VCaP (cell line): ENCODE data around the gene EMILIN3.

Experiments used
- H3K27ac ChIP-seq: fragments of 450-650 bp; 2 replicates; pipeline ENCODE4 v1.5.1; 2017
- CTCF ChIP-seq: fragments of 450-650 bp; conservative IDR thresholded peaks from 2 replicates; pipeline ENCODE4 v1.5.1; 2017; ENCODE audit warnings: mild to moderate bottlenecking, moderate library complexity

Gene EMILIN3

GRCh38 chr20:41379551-41379950, 12.9 kb upstream of the EMILIN3 start:
- no peak for TF ChIP-seq CTCF
- H3K27ac ChIP-seq, result no peak overlapping the region

- no peak overlapping the region for H3K27ac ChIP-seq
- no peak for TF ChIP-seq CTCF
These were observed 10.7 kb upstream of the EMILIN3 start for GRCh38 chr20:41377275-41377674.

GRCh38 chr20:41376349-41376748, 9.7 kb upstream of the EMILIN3 start:
- H3K27ac ChIP-seq, result no peak overlapping the region
- no peak for TF ChIP-seq CTCF

- no peak for TF ChIP-seq CTCF
- no peak overlapping the region for H3K27ac ChIP-seq
These were observed 9.2 kb upstream of the EMILIN3 start for GRCh38 chr20:41375846-41376245.

- H3K27ac ChIP-seq, result no peak overlapping the region
- no peak for TF ChIP-seq CTCF
These were observed 7.6 kb upstream of the EMILIN3 start for GRCh38 chr20:41373931-41374920.

- H3K27ac ChIP-seq, result no peak overlapping the region
- no peak for TF ChIP-seq CTCF
These were observed 6.7 kb upstream of the EMILIN3 start for GRCh38 chr20:41373251-41373783.

- no peak overlapping the region for H3K27ac ChIP-seq
- TF ChIP-seq CTCF, result no peak
These were observed 4.8 kb upstream of the EMILIN3 start for GRCh38 chr20:41371371-41371770.
